HTERT RPE-1 (cell line): ENCODE data around the gene UBE2J2.

Experiments used
- in situ Hi-C: fragments of 300-500 bp; cut with MboI; formaldehyde crosslinking; loops from 4 replicates; pipeline ENCODE4 v1.14.3; 2020; ENCODE audit warnings: low sequenced_read_pairs

UBE2J2 gene

DNA sequence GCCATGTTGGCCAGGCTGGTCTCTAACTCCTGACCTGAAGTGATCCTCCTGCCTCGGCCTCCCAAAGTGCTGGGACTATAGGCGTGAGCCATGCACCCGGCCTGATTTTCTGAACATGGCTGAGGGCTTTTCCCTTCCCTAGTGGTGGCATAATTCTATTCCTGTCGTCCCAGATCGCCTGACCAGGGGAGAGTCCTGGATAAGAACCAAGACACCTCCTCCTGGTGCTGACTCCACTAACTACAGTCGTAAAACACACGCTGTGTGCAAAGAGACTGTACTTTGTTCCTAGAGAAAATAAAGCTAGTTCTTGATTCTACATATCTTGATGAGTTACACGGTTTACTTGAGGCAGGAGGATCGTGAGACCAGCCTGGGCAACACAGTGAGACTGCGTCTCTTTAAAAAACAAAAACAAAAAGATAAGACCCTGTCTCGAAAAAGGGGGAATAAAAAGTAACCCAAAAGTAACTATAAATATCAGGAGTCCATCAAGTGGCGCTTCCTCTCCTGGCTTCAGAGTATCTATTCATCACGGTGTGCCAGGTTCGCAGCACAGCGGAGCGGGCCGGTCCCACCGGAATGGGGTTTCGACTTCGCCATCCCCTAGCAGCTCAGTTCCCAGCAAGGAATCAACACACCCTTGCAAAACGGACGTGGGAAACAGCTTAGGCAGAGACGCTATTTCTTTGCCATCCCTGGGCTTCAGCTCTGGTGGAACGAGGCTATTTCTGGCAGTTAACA is 42.8 kb downstream of the UBE2J2 start:
- in situ Hi-C loops: no loop called here

DNA sequence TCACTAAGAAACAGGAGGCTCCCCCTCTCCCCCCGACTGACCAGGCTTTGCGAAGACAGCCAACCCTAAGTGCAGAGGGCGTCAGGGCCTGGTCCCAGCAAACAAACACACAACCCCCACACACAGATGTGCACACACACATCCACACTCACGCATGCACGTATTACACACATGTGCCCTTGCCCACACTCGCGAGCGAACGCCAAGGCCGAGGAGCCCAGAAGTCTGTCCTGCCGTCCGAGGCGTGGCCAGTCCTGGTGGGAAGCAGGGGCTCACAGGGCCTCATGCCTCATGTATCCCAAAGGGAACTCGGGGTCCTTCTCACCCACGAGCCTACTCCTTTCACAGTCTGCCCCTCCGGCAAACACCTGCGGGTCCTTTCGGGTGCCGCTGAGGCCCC is 43.9 kb downstream of the UBE2J2 start:
- in situ Hi-C loops: no loop called here

DNA sequence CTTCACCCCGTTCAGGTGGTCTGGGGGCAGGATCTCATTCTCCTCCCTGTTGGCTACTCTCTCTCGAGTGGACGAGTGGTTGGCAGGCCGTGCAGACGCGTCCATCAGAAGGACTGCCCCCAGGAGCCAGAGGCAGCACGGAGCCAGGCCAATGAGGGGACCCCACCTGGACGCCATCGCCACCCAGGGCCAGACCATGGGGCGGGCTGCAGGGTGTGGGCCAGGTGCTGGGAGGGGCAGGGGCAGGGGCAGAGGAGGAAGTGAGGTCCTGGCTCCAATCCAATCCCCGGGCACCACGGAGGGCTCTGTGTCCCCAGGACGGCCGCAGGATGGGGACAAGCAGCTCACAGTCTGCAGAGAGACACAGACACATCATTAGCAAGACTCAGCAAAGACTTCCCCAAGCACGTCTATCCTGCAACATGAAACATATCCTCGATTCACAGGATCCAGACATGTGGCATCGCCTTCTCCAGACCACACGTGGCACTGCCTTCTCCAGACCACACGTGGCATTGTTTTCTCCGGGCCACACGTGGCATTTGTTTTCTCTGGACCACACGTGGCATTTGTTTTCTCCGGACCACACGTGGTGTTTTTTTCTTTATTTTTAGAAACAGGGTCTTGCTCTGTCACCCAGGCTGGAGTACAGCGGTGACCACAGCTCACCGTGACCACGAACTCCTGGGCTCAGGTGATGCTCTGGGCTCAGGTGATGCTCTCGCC is 44.9 kb downstream of the UBE2J2 start:
- in situ Hi-C loops: no loop called here

DNA sequence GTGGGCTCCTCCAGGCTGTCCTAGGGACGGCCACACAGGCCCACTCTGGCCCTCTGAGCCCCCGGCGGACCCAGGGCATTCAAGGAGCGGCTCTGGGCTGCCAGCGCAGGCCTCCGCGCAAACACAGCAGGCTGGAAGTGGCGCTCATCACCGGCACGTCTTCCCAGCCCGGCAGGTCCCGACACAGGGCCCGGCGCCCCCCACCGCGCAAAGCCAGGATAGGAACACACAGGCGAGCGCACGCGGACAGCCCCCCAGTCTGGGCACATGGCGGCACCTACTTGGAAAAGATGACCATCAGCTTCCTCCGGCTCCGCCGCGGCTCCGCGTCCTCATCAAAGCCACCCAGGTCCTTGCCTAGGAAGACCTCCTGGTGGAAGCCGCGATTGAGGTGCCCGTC is 45.5 kb downstream of the UBE2J2 start:
- in situ Hi-C loops: no loop called here

DNA sequence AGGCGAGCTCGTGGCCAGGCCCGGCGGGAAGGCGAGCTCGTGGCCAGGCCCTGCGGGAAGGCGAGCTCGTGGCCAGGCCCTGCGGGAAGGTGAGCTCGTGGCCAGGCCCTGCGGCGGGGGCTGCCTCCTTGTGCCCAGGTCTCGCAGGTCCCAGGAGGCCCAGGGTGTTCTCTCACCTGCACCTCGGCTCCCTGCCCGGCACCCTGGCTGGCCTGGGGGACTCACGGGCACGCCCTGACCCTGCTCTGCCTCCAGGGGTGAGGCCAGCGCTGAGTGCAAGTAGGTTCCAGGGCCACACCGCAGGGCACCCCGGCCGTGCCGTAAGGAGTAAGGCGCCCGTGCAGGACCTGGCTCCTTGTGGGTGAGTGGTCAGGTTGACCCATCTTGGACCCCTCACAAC is 46.3 kb downstream of the UBE2J2 start:
- in situ Hi-C loops: no loop called here

DNA sequence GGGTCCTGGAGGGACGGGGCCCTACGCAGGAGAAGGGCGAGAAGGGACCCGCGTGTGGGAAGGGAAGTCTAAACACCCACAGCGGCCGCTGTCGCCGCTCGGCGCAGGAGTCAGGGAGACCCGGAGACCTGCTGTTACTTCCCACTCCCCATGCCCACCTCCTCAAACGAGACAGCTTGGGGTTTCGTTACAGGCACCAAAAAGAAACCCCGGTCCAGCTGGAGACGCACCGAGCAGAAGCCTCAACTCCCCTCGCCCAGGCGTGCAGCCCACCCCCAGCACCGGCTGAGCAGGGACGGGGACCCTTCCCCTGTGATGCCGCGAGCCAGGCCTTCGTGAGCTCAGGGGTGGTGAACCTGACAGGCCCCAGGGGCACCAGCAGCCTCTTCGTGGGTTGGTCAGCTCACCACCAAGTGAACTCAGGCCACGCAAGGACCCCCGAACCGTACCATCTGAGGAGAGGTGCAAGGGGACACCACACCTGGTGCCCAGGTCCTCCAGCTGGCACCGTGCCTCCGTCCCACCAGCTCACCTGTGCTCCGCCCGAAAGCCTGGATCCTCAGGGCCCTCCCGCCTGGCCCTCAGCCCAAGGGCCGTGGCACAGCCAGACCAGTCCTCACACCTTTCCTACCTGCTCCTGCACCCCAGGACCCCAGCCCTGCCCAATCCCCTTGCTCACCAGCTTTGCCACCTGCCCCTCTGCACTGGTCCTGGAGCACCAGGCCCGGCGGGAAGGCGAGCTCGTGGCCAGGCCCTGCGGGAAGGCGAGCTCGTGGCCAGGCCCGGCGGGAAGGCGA is 46.9 kb downstream of the UBE2J2 start:
- in situ Hi-C loops: no loop called here

DNA sequence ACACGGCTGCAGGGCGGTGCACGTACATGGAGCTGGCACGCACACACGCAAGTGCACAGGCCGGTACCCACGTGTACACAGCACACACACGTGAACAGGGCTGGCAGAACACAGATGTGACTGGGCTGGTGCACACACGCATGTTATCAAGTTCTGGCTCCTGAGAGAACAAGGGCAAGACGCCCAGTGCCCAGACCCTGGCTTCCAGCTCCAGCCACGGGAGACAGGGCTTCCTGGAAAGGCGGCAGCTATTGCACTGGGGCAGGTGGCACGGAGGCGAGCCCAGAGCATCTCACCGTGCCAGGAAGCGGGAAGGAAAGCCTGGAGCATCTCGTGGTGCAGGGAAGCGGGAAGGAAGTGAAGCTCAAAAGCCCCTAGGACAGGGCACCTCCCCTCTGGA is 47.7 kb downstream of the UBE2J2 start:
- in situ Hi-C loops: no loop called here

DNA sequence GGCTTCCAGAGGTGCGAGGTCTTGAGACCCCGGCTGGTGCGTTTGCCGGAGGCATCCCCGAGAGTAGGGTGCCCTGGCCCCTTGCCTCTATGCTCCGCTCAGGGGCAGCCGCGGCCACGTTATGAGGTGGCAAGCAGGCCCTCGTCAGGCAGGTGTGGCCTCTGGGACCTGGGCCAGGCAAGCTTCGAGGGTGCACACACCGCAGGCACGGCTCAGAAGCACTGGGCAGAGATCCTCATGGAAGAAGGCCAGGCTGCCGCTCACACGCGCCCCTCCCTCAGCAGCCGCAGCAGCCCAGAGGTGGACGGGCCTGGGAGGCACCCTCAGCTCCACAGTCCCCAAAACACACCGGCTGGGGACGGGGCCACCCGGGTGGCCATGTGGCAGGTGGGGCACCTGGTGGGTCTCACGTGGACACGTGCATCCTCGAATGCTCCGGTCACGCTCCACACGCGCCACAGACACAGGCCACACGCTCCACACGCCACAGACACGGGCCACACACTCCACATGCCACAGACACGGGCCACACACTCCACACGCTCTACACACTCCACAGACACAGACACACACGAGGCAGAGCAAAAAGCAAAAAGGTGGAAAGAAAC is 48.3 kb downstream of the UBE2J2 start:
- in situ Hi-C loops: no loop called here

DNA sequence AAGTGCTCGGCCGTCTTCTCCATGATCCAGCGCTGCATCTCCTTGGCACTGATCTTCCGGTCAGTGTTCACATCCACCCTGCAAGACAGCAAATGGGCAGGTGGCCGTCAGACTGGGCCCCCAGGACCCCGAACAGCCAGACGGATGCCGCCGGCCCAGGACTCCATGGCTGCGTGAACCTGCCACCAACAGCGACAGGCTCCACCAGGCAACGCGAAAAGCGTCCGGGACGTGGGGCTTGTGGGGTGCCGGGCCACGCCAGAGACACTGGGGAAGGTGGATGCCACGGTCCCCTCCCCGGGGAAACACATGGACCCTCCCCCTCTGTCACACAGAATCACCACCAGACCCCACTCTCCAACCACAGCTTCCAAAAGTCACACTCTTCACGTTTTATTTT is 49.8 kb downstream of the UBE2J2 start:
- in situ Hi-C loops: no loop called here

DNA sequence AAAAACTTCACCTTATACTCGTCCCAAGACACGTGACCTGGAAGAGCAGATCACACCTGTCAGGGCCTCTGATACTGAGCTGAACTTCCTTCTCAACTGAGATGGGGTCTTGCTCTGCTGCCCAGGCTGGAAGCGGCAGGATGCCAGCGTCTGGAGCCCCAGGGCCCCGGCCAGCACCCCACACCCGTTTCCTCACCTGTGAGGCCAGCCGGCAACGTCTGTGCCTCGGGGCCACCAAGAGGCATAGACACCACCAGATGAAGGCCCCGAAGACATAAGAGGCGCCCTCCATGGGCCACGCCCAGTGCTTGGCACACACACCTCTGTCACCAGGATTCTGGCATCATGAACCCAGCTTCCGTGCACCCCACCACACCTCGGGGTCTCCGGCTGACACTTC is 50.3 kb downstream of the UBE2J2 start:
- in situ Hi-C loops: no loop called here

DNA sequence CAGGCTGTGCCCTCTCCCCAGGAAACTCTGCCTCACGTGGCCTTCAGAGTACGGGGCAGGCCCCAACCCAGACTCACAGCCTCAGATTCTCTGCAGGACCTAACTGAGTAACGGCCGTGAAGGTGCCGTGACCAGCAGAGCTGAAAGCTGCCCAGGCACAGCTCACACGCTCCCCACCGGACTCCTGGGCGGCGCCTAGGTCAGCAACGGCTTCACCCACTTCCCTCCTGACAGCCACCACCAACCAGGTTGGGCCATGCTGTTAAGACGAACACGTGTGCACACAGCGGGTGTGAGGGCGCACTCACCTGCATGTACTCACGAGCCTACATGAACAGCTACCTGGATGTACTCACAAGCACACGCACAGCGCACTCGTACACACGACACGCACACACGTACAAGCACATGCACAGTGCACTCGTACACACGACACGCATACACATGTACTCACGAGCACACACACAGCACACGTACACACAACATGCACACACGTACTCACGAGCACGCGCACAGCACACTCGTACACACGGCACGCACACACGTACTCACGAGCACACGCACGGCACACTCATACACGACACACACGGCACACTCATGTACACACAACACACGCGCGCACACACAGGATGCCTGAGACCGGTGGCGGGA is 51.0 kb downstream of the UBE2J2 start:
- in situ Hi-C loops: no loop called here

DNA sequence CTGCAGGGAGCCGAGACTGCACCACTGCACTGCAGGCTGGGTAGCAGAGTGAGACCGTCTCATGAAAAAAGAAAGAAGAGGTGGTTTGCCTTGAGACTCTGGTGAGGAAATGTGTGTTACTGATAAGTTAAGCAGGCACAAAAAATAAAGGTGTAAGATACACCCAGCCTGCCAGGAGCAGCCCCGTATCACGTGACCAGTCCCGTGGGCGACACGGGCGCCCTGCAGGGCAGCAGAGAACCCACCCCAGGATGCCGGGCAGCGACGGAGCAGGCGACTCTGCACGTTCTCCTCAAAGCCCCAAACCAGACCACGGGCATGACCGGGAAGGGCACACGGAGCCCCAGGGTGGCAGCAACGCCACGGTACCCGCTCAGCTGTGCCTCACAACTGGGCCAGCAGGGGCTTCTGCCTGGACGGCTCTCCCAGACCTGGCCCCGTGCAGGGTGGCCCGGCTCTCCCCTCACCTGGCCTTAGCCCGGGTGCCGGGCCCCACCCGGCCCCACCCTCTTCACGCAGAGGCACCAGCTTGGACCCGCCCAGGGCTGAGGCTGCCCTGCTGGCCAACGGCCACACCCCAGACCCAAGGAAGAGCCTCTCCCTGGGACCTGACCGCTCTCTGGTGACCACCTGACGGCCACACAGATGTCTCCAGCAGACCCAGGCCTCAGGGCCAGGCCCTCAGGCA is 51.6 kb downstream of the UBE2J2 start:
- in situ Hi-C loops: no loop called here

DNA sequence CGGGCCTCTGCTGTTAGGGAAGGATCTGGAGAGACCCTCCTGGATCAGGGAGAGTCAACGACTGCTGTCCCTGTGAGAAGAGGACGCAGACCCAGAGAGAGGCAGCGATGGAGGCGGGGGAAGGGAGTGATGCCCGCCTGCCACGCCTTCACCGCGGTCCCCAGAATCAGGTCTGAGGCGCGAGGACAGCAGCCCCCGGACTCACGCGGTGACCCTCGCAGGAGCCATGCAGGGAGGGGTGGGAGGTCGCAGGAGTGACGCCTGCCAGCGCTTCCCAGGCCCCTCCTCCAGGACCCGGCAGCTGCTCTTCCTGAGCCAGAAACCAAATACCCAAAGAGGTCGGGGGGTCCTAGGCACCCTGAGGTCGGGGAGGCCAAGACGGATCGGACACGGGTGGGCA is 53.5 kb downstream of the UBE2J2 start:
- in situ Hi-C loops: no loop called here

DNA sequence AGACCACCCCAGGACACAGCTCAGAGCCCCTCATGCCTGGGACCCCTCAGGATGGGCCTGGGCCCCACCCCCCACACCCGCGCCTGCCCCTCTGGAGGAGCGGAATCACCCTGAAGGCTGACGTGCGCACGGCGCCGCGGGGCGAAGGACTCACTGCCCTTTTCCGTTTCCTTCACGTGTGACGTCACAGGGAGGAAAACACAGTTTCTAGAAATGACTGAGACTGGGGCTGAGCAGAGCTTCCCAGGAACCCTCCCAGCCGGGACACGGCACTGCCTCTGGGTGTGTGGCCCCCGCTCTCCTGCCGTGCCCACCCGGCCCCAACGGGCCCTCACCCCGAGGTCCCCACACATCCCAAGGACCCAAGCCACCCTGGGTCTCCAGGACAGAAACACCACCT is 54.3 kb downstream of the UBE2J2 start:
- in situ Hi-C loops: no loop called here

DNA sequence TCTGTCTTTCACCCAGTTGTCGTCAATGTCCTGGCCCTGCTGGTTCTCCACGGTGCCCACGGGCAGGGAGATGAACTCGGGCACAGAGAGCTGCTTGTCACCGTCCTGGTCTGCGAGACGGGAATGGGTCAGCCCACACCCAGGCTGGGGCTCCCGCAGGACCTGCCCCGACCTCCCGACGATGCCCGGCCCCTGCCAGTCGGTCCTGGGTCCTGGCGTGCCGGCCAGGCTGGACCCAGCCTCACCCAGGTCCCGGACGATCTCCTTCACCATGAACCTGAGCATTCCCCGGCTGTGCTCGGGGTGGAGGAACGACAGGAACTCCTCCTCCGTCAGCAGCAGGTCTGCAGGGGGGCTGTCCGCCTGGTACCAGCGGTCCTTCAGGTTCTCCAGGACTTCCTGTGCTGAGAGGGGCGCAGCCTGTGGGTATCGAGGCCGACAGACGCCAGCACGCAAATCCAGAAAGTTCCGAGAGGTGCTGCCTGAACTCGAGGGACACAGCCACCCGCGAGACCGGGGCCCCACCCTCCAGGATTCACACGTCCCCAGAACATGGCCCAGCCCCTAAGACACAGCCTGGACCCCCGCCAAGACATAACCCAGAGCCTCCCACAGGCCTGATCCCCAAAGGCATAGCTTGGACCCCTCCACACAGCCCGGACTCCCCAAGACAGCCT is 55.0 kb downstream of the UBE2J2 start:
- in situ Hi-C loops: no loop called here

DNA sequence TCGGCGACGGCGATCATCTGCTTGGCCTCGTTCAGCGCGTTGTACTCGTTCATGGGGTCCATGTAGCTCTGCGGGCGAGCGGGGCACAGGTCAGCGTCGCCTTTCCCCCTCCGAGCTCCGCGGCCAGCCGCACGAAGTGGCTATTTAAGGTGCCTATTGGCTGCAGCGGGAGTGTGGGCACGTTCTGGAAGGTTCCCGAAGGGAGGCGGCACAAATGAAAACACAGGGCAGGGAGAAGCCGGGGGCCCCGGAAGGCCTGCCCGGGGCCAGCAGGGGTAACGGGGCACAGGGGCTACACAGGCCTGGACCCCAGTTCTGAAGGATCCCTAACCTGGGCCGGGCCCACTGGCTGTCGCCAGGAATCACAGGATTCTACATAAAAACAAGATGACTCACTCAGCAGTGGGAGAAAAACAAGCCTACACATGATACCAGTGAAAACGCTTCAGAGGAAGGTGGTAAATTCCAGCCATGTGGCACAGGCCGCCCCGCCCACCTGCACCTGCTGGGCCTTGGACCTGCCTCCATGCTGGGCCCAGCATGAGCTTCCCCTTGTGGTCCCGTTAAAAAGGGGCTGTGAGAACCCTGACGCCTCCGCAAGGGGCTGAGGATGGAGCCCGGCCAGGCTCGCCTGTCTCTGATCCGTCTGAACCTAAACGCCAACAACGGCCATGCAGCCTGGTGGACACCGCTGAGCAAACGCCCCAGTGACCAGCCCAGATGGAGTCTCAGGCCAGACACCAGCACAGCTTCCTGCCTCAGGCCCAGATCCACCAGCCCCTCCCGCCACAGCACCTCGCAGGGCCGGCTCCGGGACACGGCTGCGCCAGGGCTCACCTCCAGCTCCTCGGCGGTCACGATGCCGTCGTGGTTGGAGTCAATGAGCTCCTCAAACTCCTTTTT is 55.8 kb downstream of the UBE2J2 start:
- in situ Hi-C loops: no loop called here

DNA sequence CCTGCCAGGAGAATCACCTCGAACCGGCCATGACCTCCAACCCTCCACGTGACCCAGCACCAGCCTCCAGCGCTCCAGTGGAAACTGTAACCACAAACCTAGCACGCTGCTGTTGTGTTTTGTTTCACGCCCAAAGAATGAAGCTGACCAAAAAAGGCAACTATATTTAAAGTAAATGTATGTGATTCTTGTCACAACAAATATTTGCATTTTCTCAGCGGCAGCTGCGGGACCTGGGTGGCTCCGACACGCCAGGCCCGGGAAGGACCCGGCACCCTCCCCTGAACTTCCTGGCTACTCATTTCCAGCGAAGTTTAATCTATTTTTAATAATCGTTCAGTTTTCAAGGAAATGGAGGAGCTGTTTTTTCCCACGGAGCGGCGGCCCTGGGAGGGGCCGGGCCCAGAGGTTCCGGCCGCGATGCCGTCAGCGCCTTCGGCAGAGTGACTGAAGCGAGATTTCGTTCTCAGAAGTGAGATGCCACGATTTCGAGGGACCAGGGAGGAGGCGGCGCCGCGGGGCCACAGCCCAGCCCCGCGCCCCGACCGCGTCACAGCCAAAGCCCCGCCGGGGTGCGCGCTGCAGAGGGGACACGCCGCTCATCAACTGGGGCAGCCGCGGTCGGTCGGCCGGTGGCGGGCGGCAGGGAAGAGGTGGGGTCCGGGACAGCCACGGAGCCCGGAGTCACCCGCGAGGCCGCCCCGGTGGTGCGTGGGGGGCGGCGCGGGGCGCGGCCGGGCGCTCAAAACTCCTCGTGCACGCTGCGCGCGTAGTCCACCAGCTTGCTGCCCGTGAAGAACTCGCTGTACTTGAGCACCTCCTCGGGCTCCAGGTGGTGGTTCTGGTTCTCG is 56.7 kb downstream of the UBE2J2 start:
- in situ Hi-C loops: no loop called here
